GM18526 (cell line): ENCODE data around the gene EHBP1.

ENCODE experiments used
- POLR2A ChIP-seq: IDR thresholded peaks from 3 replicates; pipeline ENCODE4 v1.6.1; 2011; ENCODE audit not compliant: insufficient read length; ENCODE audit errors: extremely low read depth

The EHBP1 gene

GRCh38 chr2:62688771-62689170 is 16.7 kb upstream of the EHBP1 start:
- TF ChIP-seq POLR2A: no peak

- TF ChIP-seq POLR2A: no peak
Observed at GRCh38 chr2:62691186-62691585, 14.3 kb upstream of the EHBP1 start.

- no peak for TF ChIP-seq POLR2A
Observed at GRCh38 chr2:62692225-62692624, 13.3 kb upstream of the EHBP1 start.

GRCh38 chr2:62698653-62699052 is 6.9 kb upstream of the EHBP1 start:
- no peak for TF ChIP-seq POLR2A

- no peak for TF ChIP-seq POLR2A
Observed at GRCh38 chr2:62704654-62705006, 883 bp upstream of the EHBP1 start.

GRCh38 chr2:62705859-62706720 is 577 bp downstream of the EHBP1 start:
- TF ChIP-seq POLR2A: no peak

GRCh38 chr2:62706721-62707521 is 1.4 kb downstream of the EHBP1 start:
- no peak for TF ChIP-seq POLR2A

GRCh38 chr2:62708751-62709150 is 3.2 kb downstream of the EHBP1 start:
- TF ChIP-seq POLR2A: no peak

- TF ChIP-seq POLR2A: no peak
Observed at GRCh38 chr2:62711832-62712494, 6.5 kb downstream of the EHBP1 start.

GRCh38 chr2:62713837-62714236 is 8.3 kb downstream of the EHBP1 start:
- TF ChIP-seq POLR2A: no peak

- no peak for TF ChIP-seq POLR2A
Observed at GRCh38 chr2:62716768-62717167, 11.3 kb downstream of the EHBP1 start.

- no peak for TF ChIP-seq POLR2A
Observed at GRCh38 chr2:62717503-62718081, 12.1 kb downstream of the EHBP1 start.

- no peak for TF ChIP-seq POLR2A
Observed at GRCh38 chr2:62718225-62718822, 12.8 kb downstream of the EHBP1 start.

- TF ChIP-seq POLR2A: no peak
Observed at GRCh38 chr2:62719757-62720156, 14.2 kb downstream of the EHBP1 start.

- no peak for TF ChIP-seq POLR2A
Observed at GRCh38 chr2:62722679-62723078, 17.2 kb downstream of the EHBP1 start.
